Lung (tissue), 12 donors: ENCODE measurements around the gene TMEM45A. TPM values are rescaled to one million over a fixed set of nuclear protein-coding genes. Genes with fewer than 3 reads are reported as not detected.

Experiments used
- ATAC-seq: fragments of 200-7000 bp; cut with Tn5 transposase; one replicate; pipeline ENCODE4 v1.9.1; 2020; ENCODE audit warnings: moderate number of reproducible peaks; ENCODE audit not compliant: insufficient read depth, low FRiP score
- DNase-seq, 3 donors: peaks; one replicate each; pipeline ENCODE4 v3.0.0-alpha.2; 2013 to 2017
- H3K27ac ChIP-seq, 2 donors: one replicate each; pipeline ENCODE4 v1.5.1; 2013; ENCODE audit warnings: mild to moderate bottlenecking in 2 of 2, moderate library complexity in 2 of 2, control low read depth in 1 of 2, inconsistent platforms in 1 of 2, low read depth in 1 of 2, low read length in 1 of 2
- H3K27me3 ChIP-seq, 3 donors: one replicate each; pipeline ENCODE4 v1.5.1; 2013; ENCODE audit warnings: low read length in 2 of 3; ENCODE audit not compliant: control insufficient read depth in 3 of 3, insufficient read depth in 3 of 3
- H3K36me3 ChIP-seq, 4 donors: one replicate each; pipeline ENCODE4 v1.5.1; 2013; ENCODE audit warnings: low read length in 4 of 4, mild to moderate bottlenecking in 1 of 4, moderate library complexity in 1 of 4; ENCODE audit not compliant: control insufficient read depth in 4 of 4, insufficient read depth in 4 of 4
- H3K4me1 ChIP-seq, 5 donors: one replicate each; pipeline ENCODE4 v1.5.1; 2013; ENCODE audit warnings: low read length in 5 of 5, mild to moderate bottlenecking in 2 of 5, moderate library complexity in 1 of 5; ENCODE audit not compliant: control insufficient read depth in 5 of 5, insufficient read depth in 5 of 5
- H3K4me3 ChIP-seq: one replicate; pipeline ENCODE4 v1.5.1; 2013; ENCODE audit warnings: mild to moderate bottlenecking, control low read depth, moderate library complexity
- H3K9ac ChIP-seq, 2 donors: one replicate each; pipeline ENCODE4 v1.5.1; 2013; ENCODE audit warnings: low read length in 2 of 2, control low read depth in 1 of 2; ENCODE audit not compliant: insufficient read depth in 1 of 2
- H3K9me3 ChIP-seq, 4 donors: one replicate each; pipeline ENCODE4 v1.5.1; 2013; ENCODE audit warnings: low read length in 3 of 4, mild to moderate bottlenecking in 1 of 4, moderate library complexity in 1 of 4; ENCODE audit not compliant: control insufficient read depth in 4 of 4, insufficient read depth in 3 of 4
- WGBS, 2 donors: extraction: QIAGEN DNeasy Blood & Tissue Kit; methylation state at CpG; one replicate each; pipeline ENCODE4 v1.1.7; 2013; 5-methylcytosine and 5-hydroxymethylcytosine counted together
- polyA plus RNA-seq, 2 donors: library from polyadenylated mRNA; stranded (reverse); fragments of 200-250 nt; gene quantifications; one replicate each; pipeline ENCODE4 v1.2.1, GENCODE V29; 2013
- total RNA-seq, 2 donors: library from RNA; depleted of rRNA in 1 of 2; stranded (reverse); fragments of >200 nt in 1 of 2; gene quantifications; one replicate each; pipeline ENCODE4 v1.2.1, GENCODE V29; 2014 to 2021
- TF ChIP-seq, protein P1 (sequence below): IDR thresholded peaks from 2 replicates; pipeline ENCODE4 v1.5.1; 2012; ENCODE audit warnings: mild to moderate bottlenecking; ENCODE audit errors: control extremely low read depth, extremely low read depth
- donor health status: control.
- donor health status: control.
- donor health status: Bipolar disorder and iron deficiency.
- donor health status: healthy.
- donor health status: DM: yes; HTN: yes; CAD: no.

TMEM45A gene
- total and polyA plus RNA-seq, 4 donors, result 7.8 to 37.6 (median 26.0) TPM

DNA sequence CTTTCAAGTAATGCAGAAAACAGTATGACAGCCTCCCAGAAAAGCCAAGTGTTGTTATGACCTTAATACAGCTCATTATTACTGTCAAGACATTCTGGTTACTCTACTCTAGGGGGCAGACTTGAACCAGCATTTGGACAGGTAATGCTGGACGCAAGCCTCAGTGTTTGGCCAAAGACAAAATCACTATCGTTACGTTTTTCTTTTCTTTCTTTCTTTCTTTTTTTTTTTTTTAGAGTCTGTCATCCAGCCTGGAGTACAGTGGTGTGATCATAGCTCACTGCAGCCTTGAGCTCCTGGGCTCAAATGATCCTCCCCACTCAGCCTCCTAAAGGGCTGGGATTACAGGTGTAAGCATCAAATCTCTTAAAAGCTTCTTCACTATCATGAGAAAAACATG is 29.4 kb upstream of the TMEM45A start:
- TF ChIP-seq, protein P1, sequence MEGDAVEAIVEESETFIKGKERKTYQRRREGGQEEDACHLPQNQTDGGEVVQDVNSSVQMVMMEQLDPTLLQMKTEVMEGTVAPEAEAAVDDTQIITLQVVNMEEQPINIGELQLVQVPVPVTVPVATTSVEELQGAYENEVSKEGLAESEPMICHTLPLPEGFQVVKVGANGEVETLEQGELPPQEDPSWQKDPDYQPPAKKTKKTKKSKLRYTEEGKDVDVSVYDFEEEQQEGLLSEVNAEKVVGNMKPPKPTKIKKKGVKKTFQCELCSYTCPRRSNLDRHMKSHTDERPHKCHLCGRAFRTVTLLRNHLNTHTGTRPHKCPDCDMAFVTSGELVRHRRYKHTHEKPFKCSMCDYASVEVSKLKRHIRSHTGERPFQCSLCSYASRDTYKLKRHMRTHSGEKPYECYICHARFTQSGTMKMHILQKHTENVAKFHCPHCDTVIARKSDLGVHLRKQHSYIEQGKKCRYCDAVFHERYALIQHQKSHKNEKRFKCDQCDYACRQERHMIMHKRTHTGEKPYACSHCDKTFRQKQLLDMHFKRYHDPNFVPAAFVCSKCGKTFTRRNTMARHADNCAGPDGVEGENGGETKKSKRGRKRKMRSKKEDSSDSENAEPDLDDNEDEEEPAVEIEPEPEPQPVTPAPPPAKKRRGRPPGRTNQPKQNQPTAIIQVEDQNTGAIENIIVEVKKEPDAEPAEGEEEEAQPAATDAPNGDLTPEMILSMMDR, result peak; percentile 62
- Histone ChIP-seq H3K4me3 (no peak overlapping the region), H3K4me1 (no peaks in the 10 kb centered on the region), H3K36me3 (no peaks in the 10 kb centered on the region), H3K27me3 (no peaks in the 10 kb centered on the region), H3K9ac (no peak overlapping the region), H3K27ac (no peak overlapping the region), H3K9me3 (no peaks in the 10 kb centered on the region)
- peak; percentile 79 for ATAC-seq
- WGBS, 2 donors, result 1 to 3% methylated on average over 3 of the region's 3 CpGs
- DNase-seq, result peak in 2 of 3 donors; percentile 72 to 79

DNA sequence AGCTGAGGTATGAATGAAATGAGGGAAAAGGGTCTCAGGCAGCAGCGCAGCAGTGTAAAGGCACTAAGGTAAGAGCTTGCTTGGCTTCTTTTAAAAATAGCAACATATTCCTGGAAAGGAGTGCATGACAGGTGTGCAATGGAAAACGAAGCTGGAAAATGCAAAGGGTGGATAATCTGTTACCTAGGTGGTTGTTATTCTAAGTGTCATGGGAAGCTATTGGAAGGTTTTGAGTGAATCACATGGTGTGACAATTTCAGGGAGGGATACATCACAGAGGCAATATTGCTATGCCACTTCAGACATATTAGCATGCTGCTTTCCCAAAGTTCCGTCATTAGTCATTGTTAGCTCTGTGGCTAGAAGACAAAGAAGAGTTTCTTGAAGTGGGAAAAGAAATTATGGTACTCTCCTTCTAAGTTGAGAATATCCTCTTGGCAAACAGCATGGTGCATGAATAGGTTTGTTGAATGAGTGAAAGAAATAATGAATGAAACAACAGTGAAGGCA is 28.7 kb upstream of the TMEM45A start:
- ATAC-seq (no peak), DNase-seq (peak in 1 of 3 donors; percentile 2)
- Histone ChIP-seq H3K4me1 (no peaks in the 10 kb centered on the region), H3K36me3 (no peaks in the 10 kb centered on the region), H3K27ac (no peak overlapping the region), H3K27me3 (no peaks in the 10 kb centered on the region), H3K9me3 (peaks cover 0 to 1% (median 0%) of the 10 kb centered on the region in 4 donors), H3K9ac (no peak overlapping the region), H3K4me3 (no peak overlapping the region)
- 63 to 81% methylated on average over 3 of the region's 3 CpGs for WGBS, 2 donors
- TF ChIP-seq, protein P1, result no peak

- H3K27me3 ChIP-seq, result no peaks in the 10 kb centered on the region
- TF ChIP-seq, protein P1, result no peak
- H3K36me3 ChIP-seq, result no peaks in the 10 kb centered on the region
- no peaks in the 10 kb centered on the region for H3K4me1 ChIP-seq
- peaks cover 0 to 3% (median 1%) of the 10 kb centered on the region in 4 donors for H3K9me3 ChIP-seq
- ATAC-seq (no peak), DNase-seq (no peak)
- H3K4me3 ChIP-seq, result no peak overlapping the region
- H3K27ac ChIP-seq, result no peak overlapping the region
- WGBS, 2 donors, result 64 to 72% methylated on average over 3 of the region's 3 CpGs
- no peak overlapping the region for H3K9ac ChIP-seq
These were observed 26.3 kb upstream of the TMEM45A start for GRCh38 chr3:100465892-100466777.
